Left hindlimb (tissue), 1 donor: ENCODE measurements around the gene CGB5.
A peak's percentile ranks its signal among the peaks of the same experiment; 100 is the strongest.
"Not testable (repeated sequence)": the region's sequence is repeated elsewhere in the genome, so short reads cannot be mapped to it uniquely, and the experiment has no call there.

ENCODE experiments used
- DNase-seq: peaks from one replicate; pipeline ENCODE4 v3.0.0-alpha.2; 2018

CGB5 gene

DNA sequence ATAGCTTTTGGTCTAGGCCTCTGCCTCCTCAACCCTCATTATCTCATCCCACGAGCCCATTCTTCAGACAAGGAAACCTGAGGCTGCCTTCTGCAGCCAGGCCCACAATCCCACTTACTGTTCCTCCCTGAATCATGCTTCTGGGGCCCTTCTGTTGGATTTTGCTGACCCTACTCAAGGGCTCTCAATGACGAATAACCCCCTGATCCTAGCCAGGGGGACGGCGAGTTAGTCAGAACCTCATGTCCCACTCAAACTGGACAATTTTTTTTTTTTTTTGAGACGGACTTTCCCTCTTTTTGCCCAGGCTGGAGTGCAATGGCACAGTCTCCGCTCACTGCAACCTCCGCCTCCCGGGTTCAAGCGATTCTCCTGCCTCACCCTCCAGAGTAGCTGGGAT, 21.5 kb upstream of the CGB5 start:
- no peak for DNase-seq

DNA sequence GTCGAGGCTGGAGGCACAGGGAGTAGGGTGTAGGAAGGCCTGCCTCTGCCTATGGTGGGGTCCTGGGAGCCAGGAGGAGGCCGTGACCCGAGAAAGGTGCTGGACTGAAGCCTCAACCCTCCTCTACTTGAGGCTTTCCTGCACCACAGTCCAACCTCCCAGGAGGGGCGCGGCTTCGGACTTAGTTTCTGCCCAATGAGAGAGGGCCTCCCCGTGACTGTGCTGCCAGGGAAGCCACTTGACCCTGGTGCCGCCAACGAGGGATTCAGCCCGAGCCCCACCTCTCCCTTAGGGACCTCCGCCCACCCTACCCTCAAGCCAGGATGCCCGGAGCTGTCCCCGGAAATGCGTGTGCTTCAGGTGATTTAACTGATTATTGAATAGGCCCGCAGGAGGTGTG, 19.4 kb upstream of the CGB5 start, which contains the start of gene CGB3:
Gene CGB3 (minus strand): TSS at position 101 of the 400 bp plus-strand sequence. CDS start 362 bp downstream, outside the sequence.
- DNase-seq: not testable (repeated sequence)

DNA sequence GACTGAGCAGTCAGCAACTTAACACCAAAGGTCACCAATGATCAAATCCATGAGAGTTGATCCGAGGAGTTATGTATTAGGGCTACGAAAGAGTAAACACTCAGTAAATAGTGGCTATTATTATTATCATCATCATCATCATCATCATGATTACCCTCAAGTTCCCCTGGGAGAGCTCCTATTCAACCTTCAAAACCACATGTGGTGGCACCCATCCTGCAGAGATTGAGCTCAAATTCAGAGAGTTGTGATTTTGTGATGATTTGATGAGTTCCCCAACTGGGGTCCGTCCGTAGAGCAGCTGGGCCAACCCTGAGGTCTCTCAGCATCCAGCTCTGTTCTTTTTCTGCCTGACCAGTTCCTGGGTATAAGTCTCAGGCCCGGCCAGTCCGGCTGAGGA, 18.6 kb upstream of the CGB5 start:
- DNase-seq: not testable (repeated sequence)

GRCh38 chr19:49025599-49025998, 18.0 kb upstream of the CGB5 start:
- not testable (repeated sequence) for DNase-seq

DNA sequence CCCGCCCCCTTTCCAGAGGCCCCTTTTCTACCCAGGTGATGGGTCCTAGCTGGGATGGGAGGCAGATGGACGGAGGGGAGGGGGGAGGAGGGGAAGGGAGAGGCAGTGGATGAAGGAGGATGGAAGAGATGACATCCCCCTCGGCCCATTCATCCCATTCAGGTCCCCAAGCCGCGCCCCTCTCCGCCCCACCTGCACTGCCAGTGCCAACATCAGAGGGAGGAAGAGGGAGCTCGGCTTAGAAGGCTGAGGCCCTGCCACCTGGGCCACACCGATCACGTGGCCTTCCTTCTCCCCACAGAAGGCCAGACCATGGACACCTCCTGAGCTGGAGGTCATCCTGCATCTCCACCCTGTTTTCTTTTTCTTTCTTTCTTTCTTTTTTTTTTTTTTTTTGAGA, 15.0 kb upstream of the CGB5 start:
- DNase-seq: not testable (repeated sequence)

GRCh38 chr19:49029749-49030148, 13.9 kb upstream of the CGB5 start:
- DNase-seq: not testable (repeated sequence)

GRCh38 chr19:49030323-49030722, 13.3 kb upstream of the CGB5 start:
- not testable (repeated sequence) for DNase-seq

- not testable (repeated sequence) for DNase-seq
Observed at GRCh38 chr19:49031642-49032301, 11.9 kb upstream of the CGB5 start, which contains the start of gene CGB2. CGB2 (plus strand) TSS chr19:49031890; CDS start chr19:49032096, 206 bp downstream.

- DNase-seq: not testable (repeated sequence)
Observed at GRCh38 chr19:49036815-49037214, 6.8 kb upstream of the CGB5 start, which contains the start of gene CGB1. CGB1 (minus strand) TSS chr19:49036895; CDS start chr19:49036711, 184 bp downstream.

DNA sequence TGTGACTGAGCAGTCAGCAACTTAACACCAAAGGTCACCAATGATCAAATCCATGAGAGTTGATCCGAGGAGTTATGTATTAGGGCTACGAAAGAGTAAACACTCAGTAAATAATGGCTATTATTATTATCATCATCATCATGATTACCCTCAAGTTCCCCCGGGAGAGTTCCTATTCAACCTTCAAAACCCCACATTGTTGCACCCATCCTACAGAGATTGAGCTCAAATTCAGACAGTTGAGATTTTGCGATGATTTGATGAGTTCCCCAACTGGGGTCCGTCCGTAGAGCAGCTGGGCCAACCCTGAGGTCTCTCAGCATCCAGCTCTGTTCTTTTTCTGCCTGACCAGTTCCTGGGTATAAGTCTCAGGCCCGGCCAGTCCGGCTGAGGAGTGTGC, 5.5 kb upstream of the CGB5 start:
- not testable (repeated sequence) for DNase-seq

DNA sequence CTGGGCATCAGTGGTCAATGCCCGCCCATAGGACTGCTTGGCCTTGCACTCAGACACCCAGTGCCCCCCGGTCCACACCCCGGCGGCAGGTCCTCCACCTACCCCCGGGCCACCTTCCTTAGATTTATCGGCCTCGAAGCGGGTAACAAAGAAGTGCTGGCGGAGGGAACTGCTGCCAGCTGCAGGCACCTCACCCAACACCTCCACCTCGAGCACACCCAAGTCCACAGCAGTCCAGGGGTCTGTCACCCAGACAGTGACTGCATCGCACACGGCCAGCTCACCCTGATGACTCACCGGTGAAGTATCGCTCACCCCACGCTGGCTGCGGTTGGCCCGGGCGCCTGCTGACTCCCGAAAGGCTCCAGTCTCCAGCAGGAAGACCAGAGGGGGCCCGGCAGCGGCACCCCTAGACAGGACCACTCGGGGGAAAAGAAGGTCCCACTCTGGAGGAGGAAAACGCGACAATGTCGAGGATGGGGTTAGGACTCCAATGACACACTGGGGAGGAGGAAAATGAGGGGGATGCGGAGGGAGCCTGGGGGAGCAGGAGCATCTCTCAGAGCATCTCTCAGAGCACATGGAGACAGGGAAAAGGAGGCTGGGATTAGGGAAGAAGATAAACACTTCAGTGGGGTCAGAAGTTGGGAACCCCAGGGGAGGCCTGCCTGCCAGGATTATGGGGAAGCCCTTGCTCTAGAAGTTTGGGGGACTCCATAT, 4.9 kb upstream of the CGB5 start:
- not testable (repeated sequence) for DNase-seq

- DNase-seq: not testable (repeated sequence)
Observed at GRCh38 chr19:49039736-49040135, 3.9 kb upstream of the CGB5 start.

DNA sequence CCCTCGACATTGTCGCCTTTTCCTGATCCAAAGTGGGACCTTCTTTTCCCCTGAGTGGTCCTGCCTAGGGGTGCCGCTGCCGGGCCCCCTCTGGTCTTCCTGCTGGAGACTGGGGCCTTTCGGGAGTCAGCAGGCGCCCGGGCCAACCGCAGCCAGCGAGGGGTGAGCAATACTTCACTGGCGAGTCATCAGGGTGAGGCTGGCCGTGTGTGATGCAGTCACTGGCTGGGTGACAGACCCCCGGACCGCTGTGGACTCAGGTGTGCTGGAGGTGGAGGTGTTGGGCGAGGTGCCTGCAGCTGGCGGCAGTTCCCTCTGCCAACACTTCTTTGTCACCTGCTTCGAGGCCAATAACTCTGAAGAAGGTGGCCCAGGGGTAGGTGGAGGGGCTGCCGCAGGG, 1.5 kb upstream of the CGB5 start:
- DNase-seq: no peak

DNA sequence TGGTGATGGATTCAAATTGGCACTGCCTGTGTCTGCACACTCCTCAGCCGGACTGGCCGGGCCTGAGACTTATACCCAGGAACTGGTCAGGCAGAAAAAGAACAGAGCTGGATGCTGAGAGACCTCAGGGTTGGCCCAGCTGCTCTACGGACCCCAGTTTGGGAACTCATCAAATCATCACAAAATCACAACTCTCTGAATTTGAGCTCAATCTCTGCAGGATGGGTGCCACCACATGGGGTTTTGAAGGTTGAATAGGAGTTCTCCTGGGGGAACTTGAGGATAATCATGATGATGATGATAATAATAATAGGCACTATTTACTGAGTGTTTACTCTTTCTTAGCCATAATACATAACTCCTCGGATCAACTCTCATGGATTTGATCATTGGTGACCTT, 982 bp upstream of the CGB5 start:
- not testable (repeated sequence) for DNase-seq

GRCh38 chr19:49049011-49049410, 5.4 kb downstream of the CGB5 start, which contains the start of gene CGB8:
CGB8 (minus strand) TSS chr19:49049111; CDS start chr19:49048739, 372 bp downstream.
- not testable (repeated sequence) for DNase-seq

DNA sequence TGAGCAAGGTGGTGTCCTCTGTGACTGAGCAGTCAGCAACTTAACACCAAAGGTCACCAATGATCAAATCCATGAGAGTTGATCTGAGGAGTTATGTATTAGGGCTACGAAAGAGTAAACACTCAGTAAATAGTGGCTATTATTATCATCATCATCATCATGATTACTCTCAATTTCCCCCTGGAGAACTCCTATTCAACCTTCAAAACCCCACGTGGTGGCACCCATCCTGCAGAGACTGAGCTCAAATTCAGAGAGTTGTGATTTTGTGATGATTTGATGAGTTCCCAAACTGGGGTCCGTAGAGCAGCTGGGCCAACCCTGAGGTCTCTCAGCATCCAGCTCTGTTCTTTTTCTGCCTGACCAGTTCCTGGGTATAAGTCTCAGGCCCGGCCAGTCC, 6.2 kb downstream of the CGB5 start:
- DNase-seq: not testable (repeated sequence)

DNA sequence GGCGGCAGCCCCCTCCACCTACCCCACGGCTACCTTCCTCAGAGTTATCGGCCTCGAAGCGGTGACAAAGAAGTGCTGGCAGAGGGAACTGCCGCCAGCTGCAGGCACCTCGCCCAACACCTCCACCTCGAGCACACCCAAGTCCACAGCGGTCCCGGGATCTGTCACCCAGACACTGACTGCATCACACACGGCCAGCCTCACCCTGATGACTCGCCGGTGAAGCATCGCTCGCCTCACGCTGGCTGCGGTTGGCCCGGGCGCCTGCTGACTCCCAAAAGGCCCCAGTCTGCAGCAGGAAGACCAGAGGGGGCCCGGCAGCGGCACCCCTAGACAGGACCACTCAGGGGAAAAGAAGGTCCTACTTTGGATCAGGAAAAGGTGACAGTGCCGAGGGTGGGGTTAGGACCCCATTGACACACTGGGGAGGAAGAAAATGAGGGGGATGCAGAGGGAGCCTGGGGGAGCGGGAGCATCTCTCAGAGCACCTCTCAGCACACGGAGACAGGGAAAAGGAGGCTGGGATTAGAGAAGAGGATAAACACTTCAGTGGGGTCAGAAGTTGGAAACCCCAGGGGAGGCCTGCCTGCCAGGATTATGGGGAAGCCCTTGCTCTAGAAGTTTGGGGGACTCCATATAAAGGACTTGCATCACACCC, 6.9 kb downstream of the CGB5 start:
- DNase-seq: not testable (repeated sequence)

DNA sequence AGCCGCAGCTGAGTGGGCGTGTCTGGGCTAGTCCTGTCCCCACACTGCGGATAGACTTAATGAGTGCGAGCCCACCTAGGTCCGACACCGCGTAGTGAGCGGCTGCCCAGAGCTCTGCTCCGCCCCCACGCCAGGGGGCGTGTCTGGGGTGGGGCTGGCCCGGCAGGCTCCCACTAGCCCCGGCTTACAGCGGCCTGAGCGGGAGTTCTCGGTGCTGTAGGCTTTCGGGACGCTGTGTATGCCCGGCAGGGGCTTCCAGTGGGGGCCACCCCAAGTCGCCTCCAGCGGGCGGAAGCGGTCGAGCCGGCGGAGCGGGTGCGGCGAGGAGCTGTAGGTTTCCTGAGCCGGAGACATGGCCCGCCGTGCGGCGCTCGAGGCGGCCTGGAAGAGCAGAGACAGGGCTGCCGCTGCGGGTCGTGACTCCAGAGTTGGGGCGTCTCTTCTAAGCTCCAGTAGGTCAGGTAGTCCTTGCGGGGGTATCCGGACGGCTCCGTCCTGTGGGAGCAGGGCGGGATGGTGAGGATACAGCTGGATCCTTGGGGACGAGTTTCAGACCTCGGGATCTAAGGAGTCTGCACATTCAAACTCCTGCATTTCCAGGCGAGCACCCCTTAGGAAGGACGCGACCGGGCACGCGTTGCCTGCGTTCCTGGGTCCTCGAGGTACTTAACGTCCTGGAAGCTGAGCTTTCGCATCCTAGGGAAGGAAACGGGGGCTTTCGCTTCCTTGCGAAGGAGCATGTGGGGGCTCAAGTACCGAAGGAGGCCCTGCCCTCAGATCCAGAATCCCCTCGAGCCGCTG, 12.7 kb downstream of the CGB5 start:
- DNase-seq: peak; percentile 59

DNA sequence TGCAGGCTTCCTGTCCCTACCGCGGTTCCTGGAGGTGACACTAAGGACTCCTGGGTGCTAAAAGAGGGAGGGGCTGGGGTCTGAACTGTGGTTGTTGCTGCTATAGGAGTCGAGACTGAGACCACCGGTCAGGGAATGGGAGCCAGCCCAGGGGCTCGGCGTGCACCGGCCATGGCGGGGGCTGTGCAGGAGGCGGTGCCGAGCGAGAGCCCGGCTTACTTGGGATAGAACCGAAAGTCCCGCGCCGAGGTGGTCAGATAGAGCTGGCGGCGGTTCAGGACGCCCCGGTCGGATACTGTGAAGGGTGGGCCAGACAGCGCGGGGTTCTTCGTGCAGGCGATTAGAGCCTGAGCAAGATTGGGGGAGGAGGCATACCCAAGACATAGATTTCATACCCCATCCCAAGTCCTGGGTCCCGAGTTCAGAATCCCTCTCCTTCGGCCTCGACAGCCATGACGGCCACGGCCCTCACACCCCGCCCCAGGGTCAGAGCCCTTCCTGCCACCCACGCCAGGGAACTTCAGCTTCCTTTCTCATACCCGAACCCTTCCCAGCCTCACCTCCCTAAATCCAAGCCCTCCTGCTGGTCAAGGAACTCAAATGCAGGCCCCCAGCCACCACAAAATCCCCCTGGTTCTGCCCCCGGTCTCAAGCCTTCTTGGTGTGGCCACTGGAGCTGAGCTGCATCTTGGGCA, 13.4 kb downstream of the CGB5 start:
- DNase-seq: not testable (repeated sequence)

- no peak for DNase-seq
Observed at GRCh38 chr19:49057636-49058234, 14.1 kb downstream of the CGB5 start, which contains the start of gene CGB7. CGB7 (minus strand) TSS chr19:49057749; CDS start chr19:49055375, 2,374 bp downstream.

- no peak for DNase-seq
Observed at GRCh38 chr19:49058562-49058961, 14.9 kb downstream of the CGB5 start.
